Liver (tissue), 9 donors: Measurements from ENCODE around the gene ASPHD1. TPM values are rescaled to one million over a fixed set of nuclear protein-coding genes. Genes with fewer than 3 reads are reported as not detected.
A peak's percentile ranks its signal among the peaks of the same experiment; 100 is the strongest.

Experiments used
- DNase-seq: peaks from one replicate; pipeline ENCODE4 v3.0.0-alpha.2; 2017; ENCODE audit warnings: low spot score
- H3K27ac ChIP-seq, 2 donors: one replicate each; pipeline ENCODE4 v1.7.0; 2013; ENCODE audit warnings: inconsistent platforms in 2 of 2, low read length in 2 of 2, control low read depth in 1 of 2, low read depth in 1 of 2, mild to moderate bottlenecking in 1 of 2
- H3K27me3 ChIP-seq, 4 donors: one replicate each; pipeline versions ENCODE4 v1.6.1 to v1.7.0; 2013; ENCODE audit warnings: low read length in 3 of 4, inconsistent platforms in 1 of 4, mild to moderate bottlenecking in 1 of 4, moderate library complexity in 1 of 4; ENCODE audit not compliant: control insufficient read depth in 4 of 4, insufficient read depth in 4 of 4
- H3K36me3 ChIP-seq, 4 donors: one replicate each; pipeline versions ENCODE4 v1.6.1 to v1.7.0; 2013; ENCODE audit warnings: low read length in 3 of 4, mild to moderate bottlenecking in 3 of 4, low read depth in 1 of 4, moderate library complexity in 1 of 4; ENCODE audit not compliant: control insufficient read depth in 4 of 4, insufficient read depth in 3 of 4
- H3K4me1 ChIP-seq, 4 donors: one replicate each; pipeline versions ENCODE4 v1.6.1 to v1.7.0; 2013; ENCODE audit warnings: low read length in 3 of 4, mild to moderate bottlenecking in 3 of 4, moderate library complexity in 1 of 4; ENCODE audit not compliant: control insufficient read depth in 4 of 4, insufficient read depth in 4 of 4
- H3K4me3 ChIP-seq, 3 donors: one replicate each; pipeline versions ENCODE4 v1.6.1 to v1.7.0; 2013; ENCODE audit warnings: low read length in 3 of 3, control low read depth in 1 of 3, low read depth in 1 of 3, mild to moderate bottlenecking in 1 of 3
- H3K9ac ChIP-seq, 2 donors: one replicate each; pipeline ENCODE4 v1.7.0; 2013; ENCODE audit warnings: low read length in 2 of 2, mild to moderate bottlenecking in 2 of 2, moderate library complexity in 2 of 2, control low read depth in 1 of 2, low read depth in 1 of 2
- H3K9me3 ChIP-seq, 4 donors: one replicate each; pipeline versions ENCODE4 v1.6.1 to v1.7.0; 2013; ENCODE audit warnings: low read length in 3 of 4; ENCODE audit not compliant: control insufficient read depth in 4 of 4
- ATF3 ChIP-seq: IDR thresholded peaks from 2 replicates; pipeline ENCODE4 v1.6.1; 2016; ENCODE audit warnings: antibody characterized with exemption
- EGR1 ChIP-seq, 2 donors: IDR thresholded peaks; 2 replicates each; pipeline ENCODE4 v1.6.1; 2016 to 2018; ENCODE audit warnings: antibody characterized with exemption in 2 of 2, low read depth in 2 of 2
- FOXA1 ChIP-seq: IDR thresholded peaks from 2 replicates; pipeline ENCODE4 v1.6.1; 2016; ENCODE audit warnings: antibody characterized with exemption
- FOXA2 ChIP-seq: IDR thresholded peaks from 2 replicates; pipeline ENCODE4 v1.6.1; 2016; ENCODE audit warnings: antibody characterized with exemption
- GABPA ChIP-seq, 2 donors: IDR thresholded peaks in 1 of 2; conservative IDR thresholded peaks in 1 of 2; 2 replicates each; pipeline ENCODE4 v1.6.1; 2016; ENCODE audit warnings: antibody characterized with exemption in 2 of 2, mild to moderate bottlenecking in 1 of 2, moderate library complexity in 1 of 2
- HNF4A ChIP-seq, 2 donors: conservative IDR thresholded peaks; 2 replicates each; pipeline ENCODE4 v1.6.1; 2016; ENCODE audit warnings: antibody characterized with exemption in 2 of 2, mild to moderate bottlenecking in 2 of 2
- HNF4G ChIP-seq: IDR thresholded peaks from 2 replicates; pipeline ENCODE4 v1.6.1; 2016; ENCODE audit warnings: antibody characterized with exemption
- JUND ChIP-seq, 2 donors: IDR thresholded peaks; 2 replicates each; pipeline ENCODE4 v1.6.1; 2016; ENCODE audit warnings: antibody characterized with exemption in 2 of 2
- NR2F2 ChIP-seq: IDR thresholded peaks from 2 replicates; pipeline ENCODE4 v1.6.1; 2016; ENCODE audit warnings: antibody characterized with exemption
- RAD21 ChIP-seq, 2 donors: IDR thresholded peaks; 2 replicates each; pipeline ENCODE4 v1.6.1; 2016; ENCODE audit warnings: antibody characterized with exemption in 2 of 2, mild to moderate bottlenecking in 2 of 2
- REST ChIP-seq: IDR thresholded peaks from 2 replicates; pipeline ENCODE4 v1.6.1; 2016; ENCODE audit warnings: antibody characterized with exemption, mild to moderate bottlenecking
- RXRA ChIP-seq, 2 donors: IDR thresholded peaks; 2 replicates each; pipeline ENCODE4 v1.6.1; 2017 to 2018; ENCODE audit warnings: antibody characterized with exemption in 2 of 2, mild to moderate bottlenecking in 1 of 2
- SP1 ChIP-seq: IDR thresholded peaks from 2 replicates; pipeline ENCODE4 v1.6.1; 2018; ENCODE audit warnings: antibody characterized with exemption, mild to moderate bottlenecking
- TAF1 ChIP-seq: conservative IDR thresholded peaks from 2 replicates; pipeline ENCODE4 v1.6.1; 2016; ENCODE audit warnings: antibody characterized with exemption, mild to moderate bottlenecking
- YY1 ChIP-seq: IDR thresholded peaks from 2 replicates; pipeline ENCODE4 v1.6.1; 2016; ENCODE audit warnings: antibody characterized with exemption, mild to moderate bottlenecking
- WGBS: extraction: QIAGEN DNeasy Blood & Tissue Kit; methylation state at CpG from one replicate; pipeline ENCODE4 v1.1.7; 2013; 5-methylcytosine and 5-hydroxymethylcytosine counted together
- polyA plus RNA-seq, 2 donors: library from polyadenylated mRNA; stranded (reverse) in 1 of 2; unstranded in 1 of 2; fragments of 200-250 nt in 1 of 2; fragments of >200 nt in 1 of 2; fragmentation: Nextera tagmentation in 1 of 2; extraction: Ambion mirVana in 1 of 2; gene quantifications; one replicate each; pipeline versions ENCODE4 v1.2.1 to v1.2.3, GENCODE V29; 2013 to 2015
- total RNA-seq, 2 donors: library from RNA; depleted of rRNA; stranded (reverse); fragments of >200 nt; gene quantifications; one replicate each; pipeline ENCODE4 v1.2.3, GENCODE V29; 2014
- TF ChIP-seq, protein P1 (sequence below): IDR thresholded peaks from 2 replicates; pipeline ENCODE4 v1.6.1; 2016; ENCODE audit warnings: antibody characterized with exemption
- TF ChIP-seq, protein P2 (sequence below): fragments of 150-350 bp; IDR thresholded peaks from 2 replicates; pipeline ENCODE4 v1.5.1; 2017; ENCODE audit warnings: improper control_type of control experiment, low read depth, low read length; ENCODE audit not compliant: missing input control
- donor health status: healthy.
- donor health status: healthy.
- donor health status: healthy.
- donor health status: healthy.
- donor health status: healthy.

ASPHD1 gene
- total and polyA plus RNA-seq, 4 donors, result 0.25 to 0.28 TPM; not detected in 2

DNA sequence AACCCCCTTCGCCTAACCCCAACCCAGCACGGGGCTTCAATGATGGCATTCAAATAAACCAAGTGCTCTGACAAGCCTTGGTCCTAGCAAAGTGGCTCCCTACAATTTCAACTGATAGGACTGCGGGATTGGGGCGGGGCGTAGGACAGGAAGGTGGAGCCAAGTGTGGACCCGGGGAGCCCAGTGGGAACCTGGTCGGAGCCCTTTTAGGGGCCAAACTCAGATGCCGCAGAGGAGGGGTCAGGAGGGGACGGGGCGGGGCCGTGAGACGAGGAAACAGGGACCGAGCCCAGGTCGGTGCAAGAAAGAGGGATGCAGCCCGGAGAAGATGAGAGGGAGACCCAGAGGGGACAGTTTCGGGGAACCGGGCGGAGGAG, 24.1 kb upstream of the ASPHD1 start:
- Histone ChIP-seq H3K4me3 (peak overlapping the region in 1 of 3 donors; percentile 6), H3K27ac (no peak overlapping the region), H3K9me3 (no peaks in the 10 kb centered on the region), H3K4me1 (no peaks in the 10 kb centered on the region), H3K9ac (no peak overlapping the region), H3K36me3 (no peaks in the 10 kb centered on the region), H3K27me3 (peaks cover 0 to 2% (median 0%) of the 10 kb centered on the region in 4 donors)
- no peak for DNase-seq
- no peak for TF ChIP-seq NR2F2
- TF ChIP-seq, protein P1, sequence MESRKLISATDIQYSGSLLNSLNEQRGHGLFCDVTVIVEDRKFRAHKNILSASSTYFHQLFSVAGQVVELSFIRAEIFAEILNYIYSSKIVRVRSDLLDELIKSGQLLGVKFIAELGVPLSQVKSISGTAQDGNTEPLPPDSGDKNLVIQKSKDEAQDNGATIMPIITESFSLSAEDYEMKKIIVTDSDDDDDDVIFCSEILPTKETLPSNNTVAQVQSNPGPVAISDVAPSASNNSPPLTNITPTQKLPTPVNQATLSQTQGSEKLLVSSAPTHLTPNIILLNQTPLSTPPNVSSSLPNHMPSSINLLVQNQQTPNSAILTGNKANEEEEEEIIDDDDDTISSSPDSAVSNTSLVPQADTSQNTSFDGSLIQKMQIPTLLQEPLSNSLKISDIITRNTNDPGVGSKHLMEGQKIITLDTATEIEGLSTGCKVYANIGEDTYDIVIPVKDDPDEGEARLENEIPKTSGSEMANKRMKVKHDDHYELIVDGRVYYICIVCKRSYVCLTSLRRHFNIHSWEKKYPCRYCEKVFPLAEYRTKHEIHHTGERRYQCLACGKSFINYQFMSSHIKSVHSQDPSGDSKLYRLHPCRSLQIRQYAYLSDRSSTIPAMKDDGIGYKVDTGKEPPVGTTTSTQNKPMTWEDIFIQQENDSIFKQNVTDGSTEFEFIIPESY, result no peak
- TF ChIP-seq EGR1 (IDR thresholded peaks at IDR 0.05; ENCODE audit: low read depth in 2 of 2), result no peak
- TF ChIP-seq REST, result no peak
- no peak for TF ChIP-seq HNF4G
- TF ChIP-seq FOXA1, result no peak
- TF ChIP-seq SP1, result no peak
- TF ChIP-seq YY1, result no peak
- no peak for TF ChIP-seq FOXA2
- TF ChIP-seq TAF1, result no peak
- TF ChIP-seq RAD21 (IDR thresholded peaks at IDR 0.05), result no peak
- TF ChIP-seq RXRA (IDR thresholded peaks at IDR 0.05), result no peak
- TF ChIP-seq, protein P2, sequence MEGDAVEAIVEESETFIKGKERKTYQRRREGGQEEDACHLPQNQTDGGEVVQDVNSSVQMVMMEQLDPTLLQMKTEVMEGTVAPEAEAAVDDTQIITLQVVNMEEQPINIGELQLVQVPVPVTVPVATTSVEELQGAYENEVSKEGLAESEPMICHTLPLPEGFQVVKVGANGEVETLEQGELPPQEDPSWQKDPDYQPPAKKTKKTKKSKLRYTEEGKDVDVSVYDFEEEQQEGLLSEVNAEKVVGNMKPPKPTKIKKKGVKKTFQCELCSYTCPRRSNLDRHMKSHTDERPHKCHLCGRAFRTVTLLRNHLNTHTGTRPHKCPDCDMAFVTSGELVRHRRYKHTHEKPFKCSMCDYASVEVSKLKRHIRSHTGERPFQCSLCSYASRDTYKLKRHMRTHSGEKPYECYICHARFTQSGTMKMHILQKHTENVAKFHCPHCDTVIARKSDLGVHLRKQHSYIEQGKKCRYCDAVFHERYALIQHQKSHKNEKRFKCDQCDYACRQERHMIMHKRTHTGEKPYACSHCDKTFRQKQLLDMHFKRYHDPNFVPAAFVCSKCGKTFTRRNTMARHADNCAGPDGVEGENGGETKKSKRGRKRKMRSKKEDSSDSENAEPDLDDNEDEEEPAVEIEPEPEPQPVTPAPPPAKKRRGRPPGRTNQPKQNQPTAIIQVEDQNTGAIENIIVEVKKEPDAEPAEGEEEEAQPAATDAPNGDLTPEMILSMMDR, result no peak
- WGBS, result 21% methylated on average over 18 of the region's 18 CpGs

- Histone ChIP-seq H3K9ac (no peak overlapping the region), H3K36me3 (no peaks in the 10 kb centered on the region), H3K27ac (no peak overlapping the region), H3K9me3 (no peaks in the 10 kb centered on the region), H3K4me3 (peak overlapping the region in 1 of 3 donors; percentile 6), H3K27me3 (peaks cover 0 to 2% (median 0%) of the 10 kb centered on the region in 4 donors), H3K4me1 (no peaks in the 10 kb centered on the region)
- TF ChIP-seq FOXA2 (no peak), FOXA1 (no peak), TAF1 (no peak), EGR1 (IDR thresholded peaks at IDR 0.05; ENCODE audit: low read depth in 2 of 2) (no peak), ATF3 (no peak), NR2F2 (no peak), JUND (IDR thresholded peaks at IDR 0.05) (no peak), GABPA (IDR thresholded peaks at IDR 0.05 in 1 of 2, conservative IDR thresholded peaks at IDR 0.05 in 1 of 2) (no peak), SP1 (no peak), HNF4A (conservative IDR thresholded peaks at IDR 0.05) (no peak), RXRA (IDR thresholded peaks at IDR 0.05) (no peak), HNF4G (no peak)
- WGBS, result 11% methylated on average over 45 of the region's 45 CpGs
- no peak for DNase-seq
Measured at GRCh38 chr16:29876594-29877249, 23.6 kb upstream of the ASPHD1 start.
